Stimulated activated CD4-positive, alpha-beta T cell treated with anti-CD3 and anti-CD28 coated beads, Interleukin-4, amount 100 ng/mL, for 24 hours (primary cell): ENCODE measurements around the gene ENTPD2.

Experiments used
- DNase-seq: peaks from one replicate; pipeline ENCODE4 v3.0.0-alpha.2; 2020

ENTPD2 gene

DNA sequence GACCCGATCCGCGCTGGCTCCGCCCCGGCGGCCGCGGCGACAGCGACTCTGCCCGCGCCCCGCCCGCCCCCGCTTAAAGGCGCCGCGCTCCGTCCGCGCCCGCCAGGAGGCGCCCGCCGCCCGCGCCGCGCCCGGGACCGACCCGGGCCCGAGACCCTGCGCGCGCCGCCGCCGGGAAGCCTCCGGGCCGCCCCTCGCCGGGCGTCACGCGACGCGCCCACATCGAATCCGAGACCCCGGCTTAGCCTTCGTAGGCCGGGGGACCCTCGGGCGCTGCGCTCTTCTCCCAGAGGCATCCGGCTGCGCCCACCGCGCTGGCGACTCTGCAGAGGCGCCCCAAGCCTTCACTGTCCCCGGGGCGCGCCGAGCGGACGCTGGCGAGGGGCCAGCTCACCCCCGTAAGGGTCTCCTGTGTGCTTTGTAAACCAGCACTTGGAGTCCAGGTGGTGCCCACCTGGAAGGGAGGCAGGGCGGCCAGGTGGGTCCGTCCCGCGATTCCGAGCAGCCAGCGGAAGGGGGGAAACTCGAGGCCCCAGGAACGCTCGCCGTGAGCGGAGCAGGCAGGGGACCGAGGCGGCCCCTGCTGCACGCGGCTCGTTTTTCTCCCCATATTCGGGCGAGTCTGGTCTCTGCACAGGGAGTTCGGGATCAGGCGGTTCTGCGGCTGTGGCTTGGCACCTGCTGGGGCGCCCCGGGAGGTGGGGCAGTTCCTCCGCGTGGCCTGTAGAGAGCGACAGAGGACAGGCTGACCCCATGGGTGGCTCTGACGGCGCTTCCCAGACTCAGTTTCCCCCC is 25.4 kb downstream of the ENTPD2 start:
- DNase-seq: peak; percentile 65

DNA sequence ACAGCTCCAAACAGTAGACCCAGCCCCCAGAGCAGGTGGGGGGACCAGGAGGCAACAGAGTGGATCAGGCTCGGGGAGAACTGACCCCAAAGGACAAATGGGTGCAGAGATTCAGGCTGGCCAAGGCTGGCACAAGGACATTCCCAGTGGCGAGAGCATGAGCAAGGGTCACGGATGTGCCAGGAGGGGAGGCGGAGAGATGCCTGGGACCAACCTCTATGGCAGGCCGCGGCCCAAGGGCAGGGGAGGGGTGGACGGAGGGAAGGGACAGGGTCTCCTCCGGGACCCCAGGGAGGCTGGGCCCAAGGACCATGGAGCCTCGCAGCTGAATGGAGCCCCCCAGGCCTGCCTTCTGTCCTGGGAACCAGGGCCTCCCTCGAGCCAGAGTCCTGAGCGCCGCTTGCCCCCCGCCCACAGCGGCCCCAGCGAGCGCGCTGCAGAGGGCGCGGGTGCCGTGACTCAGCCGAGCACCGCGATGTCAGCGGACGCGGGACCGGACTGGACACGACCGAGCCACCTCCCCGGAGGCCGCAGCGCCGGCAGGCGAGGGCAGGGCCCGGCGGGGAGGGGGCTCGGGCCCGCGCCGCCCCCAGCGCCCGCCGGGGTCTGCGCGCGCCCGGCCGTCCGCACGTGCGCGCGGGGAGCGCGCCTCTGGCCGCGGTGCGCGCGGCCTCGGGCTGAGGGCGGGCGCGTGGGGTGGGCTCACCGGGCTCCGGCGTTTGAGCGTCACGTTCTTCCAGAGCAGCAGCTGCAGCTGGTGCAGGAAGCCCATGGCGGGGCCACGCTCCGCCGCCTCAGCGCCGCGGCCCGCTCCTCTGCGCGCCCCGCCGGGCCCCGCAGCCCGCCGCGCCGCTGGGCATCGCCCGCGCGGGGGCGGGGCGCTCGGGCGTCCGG is 26.2 kb downstream of the ENTPD2 start, which contains the start of gene ABCA2:
ABCA2 (minus strand) TSS at position 869 of the 894 bp plus-strand sequence; CDS start at position 772, 97 bp downstream.
- DNase-seq: no peak

DNA sequence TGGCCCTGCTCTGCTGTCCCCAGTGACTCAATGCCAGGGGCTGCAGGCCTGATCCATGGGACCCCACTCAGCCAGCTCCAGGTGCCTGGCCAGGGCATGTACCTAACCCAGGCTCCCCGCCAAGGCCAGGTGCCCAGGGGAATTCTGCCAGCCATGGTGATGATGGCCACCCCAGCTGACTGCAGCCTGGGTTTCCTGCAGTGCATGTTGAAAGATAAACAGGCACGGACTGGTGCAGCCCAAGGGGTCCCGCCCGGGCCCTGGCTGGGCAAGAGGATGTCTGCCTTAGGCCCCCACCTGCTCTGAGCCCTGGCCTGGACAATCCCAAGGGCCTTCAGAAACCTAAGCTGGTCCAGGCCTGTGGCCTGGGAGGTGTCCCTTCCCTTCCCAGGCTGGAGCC is 27.0 kb downstream of the ENTPD2 start:
- DNase-seq: no peak

DNA sequence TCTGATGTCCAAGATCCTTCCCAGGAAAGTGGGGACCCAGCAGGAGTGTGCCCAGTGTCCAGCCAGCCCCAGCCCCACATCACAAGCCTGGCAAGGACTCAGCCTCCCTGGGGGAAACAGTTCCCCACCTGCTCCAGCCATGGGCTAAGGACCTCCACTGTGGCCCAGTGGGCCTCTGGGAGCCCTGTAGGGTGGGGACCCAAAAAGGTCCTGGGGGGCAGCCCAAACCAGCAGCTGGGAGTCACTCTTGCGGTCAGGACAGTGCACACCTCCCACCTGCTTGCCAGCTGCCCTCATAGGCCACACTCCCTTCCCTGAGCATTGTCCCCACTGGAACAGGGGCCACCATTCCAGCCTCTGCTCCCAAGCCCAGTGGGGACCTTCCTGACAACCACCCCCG is 27.5 kb downstream of the ENTPD2 start:
- DNase-seq: no peak

DNA sequence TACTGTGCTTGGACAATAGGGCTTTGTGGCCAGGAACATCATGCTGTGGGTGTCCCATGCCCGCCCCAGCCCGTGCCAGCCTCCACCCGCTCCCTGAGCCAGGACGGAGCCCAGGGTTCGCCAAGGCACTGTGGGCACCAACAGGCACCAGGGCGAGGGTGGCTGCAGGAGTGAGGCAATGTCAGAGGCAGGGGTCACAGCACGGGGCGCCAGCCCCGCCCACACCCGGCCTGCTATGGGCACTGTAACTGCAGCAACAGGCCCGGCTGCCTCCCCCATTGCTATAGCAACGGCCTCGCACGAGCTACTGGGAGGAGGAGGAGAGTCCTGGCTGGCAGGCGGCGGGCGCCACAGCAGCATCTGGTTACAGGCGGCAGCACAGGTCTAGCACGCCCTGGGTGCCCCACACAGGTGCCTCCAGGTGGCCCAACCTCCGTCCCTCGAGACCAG is 28.3 kb downstream of the ENTPD2 start:
- DNase-seq: no peak

DNA sequence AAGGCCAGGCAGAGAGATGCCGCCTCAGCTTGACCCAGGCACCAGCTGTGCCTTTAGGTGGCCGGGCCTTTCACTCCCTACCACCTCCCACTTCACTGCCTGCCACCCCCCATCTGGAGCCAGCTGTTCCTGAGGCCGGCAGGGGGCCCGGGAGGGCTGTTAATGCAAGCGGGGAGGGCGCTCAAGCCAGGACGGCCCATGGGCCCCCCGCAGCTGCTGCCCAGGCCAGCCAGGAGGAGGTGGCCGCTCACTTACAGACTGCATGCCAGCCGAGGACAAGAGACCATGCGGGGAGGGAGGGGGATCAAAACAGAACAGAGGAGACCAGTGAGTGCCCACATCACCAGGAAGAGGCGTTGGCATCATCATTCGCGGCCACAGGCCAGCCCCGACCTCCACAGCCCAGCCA is 30.3 kb downstream of the ENTPD2 start:
- no peak for DNase-seq

DNA sequence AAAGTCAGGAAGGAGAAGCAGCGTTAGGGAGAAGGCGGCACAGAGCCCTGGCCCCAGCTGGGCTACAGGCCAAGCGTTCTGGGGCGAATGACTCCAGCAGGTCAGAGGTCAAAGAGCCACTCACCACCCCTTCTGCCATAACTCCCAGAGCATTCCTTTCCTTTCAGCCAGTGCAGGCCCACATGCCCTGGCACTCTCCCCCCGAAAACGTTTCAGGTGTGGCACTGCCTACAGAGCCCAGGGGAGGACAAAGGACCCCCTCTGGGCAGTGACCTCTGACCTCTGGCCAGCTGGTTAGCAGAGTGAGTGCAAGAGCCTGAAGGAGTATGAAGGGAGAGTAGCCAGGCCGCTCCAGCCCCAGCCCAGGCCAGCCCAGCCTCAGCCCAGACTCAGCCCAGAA is 30.7 kb downstream of the ENTPD2 start:
- no peak for DNase-seq

DNA sequence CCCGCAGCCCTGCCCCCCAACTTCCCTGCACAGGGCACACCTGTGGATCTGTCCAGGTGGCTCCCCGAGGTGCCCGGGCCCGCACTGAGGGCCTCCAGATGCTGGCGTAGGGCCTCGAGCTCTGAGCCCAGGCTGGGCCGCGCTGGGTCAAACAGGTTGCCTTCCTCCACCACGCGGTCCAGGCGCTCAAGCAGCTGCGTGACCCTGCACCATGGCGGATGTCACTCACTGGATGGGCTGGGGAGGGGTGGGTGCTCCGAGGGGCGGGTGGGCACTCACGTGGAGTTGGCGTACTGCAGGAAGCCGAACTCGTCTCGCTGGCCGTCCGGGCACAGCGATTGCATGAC is 31.2 kb downstream of the ENTPD2 start:
- DNase-seq: no peak

DNA sequence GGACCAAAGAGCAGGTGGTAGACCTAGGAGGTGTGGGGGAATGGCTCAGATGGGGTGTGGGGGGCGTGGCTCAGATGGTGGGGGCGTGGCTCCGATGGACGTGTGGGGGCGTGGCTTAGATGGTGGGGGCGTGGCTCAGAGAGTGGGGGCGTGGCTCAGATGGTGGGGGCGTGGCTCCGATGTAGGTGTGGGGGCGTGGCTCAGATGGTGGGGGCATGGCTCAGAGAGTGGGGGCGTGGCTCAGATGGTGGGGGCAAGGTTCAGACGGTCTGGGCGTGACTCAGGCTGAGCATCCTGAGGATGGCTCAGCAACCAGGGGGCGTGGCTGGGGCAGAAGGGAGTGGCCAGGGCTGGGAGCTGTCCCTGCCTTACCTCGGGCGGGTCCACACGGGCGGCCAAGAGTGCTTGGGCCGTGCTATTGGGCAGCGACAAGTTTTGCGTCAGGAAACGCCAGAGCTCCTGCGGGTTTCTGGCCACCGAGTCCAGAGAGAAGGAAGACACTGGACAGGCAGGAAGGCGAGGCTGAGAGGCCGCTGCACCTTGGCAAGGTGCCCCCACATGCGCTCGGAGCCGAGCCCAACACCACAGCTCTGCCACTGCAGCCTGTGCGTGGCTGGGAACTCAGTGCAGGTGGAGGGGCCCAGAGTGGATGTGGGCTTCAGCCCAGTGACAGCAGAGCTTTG is 31.7 kb downstream of the ENTPD2 start:
- DNase-seq: peak; percentile 74

DNA sequence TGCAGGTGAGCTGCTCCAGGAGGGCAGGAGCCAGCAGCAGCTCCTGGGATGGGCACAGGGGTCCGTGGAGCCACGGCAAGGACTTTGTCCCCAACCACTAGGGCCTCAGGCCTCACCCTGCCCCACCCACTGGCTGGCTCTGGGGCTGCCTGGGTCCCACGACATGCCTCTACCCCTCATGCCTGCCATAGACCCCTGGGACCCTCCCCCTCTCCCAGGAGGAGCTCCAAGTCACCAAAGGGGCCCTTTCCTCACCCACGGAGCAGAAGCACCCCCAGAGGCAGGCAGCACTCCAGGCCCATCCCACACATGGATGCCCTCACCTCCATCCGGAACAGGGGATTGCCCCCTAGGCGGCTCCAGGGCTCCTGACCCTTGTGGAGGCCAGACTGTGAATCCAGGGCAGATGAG is 32.3 kb downstream of the ENTPD2 start:
- no peak for DNase-seq

DNA sequence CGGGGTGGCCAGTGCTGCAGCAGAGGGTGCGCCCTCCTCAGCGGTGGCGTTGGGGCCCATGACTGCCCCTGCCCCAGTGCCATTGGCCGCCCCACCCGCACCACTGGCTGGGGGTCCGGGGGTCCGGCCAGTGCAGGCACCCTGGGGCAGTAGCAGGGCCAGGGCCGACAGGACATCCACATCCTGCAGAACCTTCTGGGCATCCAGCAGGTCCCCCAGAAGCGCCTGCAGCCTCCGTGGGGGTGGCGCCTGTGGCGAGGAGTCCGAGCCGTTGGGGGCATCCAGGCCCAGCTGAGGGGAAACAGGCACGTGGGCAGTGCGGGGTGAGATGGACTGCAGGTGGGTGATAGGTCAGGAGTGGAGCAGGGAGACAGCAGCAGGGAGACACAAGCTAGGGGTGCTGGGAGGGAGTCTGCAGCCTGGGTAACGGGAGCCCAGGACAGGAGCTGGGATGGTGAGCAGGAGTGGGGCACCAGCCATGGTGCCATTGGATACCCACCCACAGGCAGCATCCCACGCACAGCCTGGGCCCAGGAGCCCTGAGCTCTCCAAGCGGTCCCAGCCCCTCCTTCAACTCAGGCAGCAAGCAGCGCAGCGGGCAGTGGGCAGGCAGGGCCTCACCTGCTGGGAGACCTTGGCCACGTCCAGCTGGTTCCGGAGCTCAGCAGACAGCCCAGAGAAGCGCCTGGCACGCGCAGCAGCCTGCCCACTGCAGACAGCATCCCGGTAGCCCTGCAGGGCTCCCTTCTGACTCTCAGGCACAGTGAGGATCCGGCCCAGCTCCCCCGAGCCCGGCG is 32.9 kb downstream of the ENTPD2 start:
- no peak for DNase-seq

DNA sequence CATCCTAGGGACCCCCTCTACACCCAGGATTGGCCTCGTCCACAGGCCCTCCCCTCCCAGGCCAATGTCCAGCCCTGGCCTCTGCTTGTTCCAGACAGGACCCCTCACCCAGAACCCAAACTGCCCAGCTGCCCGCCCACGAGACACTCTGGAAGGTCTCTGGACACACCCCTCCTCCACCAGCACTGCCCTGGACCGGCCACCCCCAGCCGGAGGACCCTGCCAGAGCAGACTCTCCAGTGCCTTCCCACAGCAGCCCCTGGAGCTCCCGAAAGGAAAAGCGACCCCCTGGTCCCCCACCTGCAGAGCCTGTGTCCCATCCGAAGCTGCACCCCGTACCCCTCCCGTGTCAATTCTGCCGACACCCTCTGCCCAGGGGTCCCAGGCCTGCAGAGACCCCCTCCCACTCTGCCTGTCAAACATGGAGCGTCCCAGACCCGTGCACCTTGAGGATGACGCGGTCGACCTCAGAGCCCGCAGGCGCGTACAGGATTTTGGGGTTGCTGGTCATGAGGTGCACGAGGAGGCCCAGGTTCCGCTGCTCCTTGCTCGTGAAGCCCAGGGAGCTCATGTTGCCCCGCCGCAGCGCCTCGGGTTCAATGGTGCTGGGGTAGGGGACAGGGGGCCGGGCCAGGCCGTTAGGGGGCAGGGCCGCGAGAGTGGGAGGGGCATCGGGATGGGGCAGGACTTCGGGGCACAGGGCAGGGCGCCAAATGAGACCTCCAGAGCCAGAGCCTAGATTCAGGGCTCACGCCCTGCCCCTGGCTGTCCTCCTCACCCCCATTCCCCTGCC is 33.8 kb downstream of the ENTPD2 start:
- DNase-seq: no peak

DNA sequence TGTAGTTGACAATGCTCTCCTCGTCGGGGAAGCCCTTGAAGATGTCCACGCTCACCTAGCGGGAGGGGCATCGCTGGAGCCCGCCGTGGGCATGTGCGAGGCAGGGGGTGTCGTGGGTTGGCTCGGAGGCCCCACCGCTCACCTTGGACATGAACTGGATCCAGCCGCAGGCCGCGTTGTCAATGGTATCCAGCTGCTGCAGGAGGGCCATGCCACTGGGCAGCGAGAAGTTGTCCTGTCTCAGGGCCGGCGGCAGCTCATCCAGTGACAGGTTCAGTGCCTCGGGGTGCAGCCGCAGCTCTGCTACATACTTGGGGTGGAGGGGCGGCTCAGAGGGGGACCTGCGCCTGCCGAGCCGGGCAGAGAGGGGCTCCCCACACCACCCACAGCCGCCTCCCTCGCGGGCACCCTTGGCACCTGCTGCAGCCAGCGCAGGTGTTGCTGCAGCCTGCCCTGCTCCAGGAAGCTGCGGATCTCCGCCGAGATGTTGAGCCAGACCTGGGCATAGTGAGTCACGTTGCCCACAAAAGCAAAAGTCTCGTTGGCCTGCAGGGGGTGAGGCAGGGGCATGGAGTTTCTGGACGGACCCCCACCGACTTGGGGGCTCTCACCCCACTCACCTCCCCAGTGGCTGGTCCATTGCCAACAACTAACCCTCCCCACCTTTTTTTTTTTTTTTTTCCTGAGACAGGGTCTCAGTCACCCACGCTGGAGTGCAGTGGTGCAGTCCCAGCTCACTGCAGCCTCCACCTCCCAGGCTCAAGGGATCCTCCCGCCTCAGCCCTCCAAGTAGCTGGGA is 34.9 kb downstream of the ENTPD2 start:
- DNase-seq: no peak

DNA sequence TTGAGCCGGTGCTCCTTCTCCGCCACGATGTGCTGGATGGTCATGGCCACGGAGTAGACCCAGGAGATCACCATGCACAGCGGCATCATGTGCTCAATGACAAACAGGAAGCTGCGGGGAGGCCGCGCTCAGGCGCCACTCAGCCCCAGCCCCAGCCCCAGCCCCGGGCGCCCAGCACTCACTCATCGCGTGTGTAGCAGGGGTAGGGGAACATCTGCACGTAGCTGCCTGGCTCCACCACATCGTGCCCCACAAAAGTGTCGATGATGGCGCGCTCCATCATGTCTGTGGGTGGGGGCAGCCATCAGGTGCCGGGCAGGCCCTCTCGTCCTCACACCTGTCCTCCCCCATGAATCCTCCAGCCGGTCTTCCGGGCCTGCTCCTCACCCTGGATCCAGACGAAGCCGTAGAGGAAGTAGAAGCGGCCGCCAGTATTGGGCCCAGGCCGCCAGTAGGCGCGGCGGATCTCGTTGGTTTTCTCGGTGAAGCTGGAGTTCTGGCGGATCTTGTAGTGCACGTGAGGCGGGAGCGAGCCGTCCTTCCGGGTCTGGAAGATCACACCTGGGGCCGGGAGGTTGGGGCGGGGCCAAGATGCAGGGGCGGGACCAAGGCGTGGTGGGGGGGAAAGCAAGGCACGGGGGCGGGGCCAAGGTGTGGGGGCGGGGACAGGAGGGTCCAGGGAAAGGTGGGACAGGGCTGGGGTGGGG is 35.9 kb downstream of the ENTPD2 start:
- no peak for DNase-seq

DNA sequence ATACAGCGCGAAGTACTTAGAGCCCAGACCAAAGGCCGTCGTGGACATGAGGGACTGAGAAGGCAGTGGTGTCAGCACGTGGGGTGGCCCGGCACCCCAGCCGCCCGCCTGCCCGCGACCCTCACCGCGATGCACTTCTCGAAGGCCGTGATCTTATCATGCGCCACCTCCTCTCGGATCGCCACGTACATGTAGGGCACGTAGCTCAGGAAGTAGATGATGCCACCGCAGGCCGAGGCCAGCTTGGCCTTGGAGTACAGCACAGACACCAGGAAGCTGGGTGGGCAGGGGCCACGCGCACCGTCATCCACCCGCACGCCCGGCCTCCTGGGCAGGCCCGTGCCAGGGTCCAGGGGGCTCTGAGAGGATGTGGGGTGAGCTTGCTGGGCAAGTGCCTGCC is 36.8 kb downstream of the ENTPD2 start:
- DNase-seq: no peak

DNA sequence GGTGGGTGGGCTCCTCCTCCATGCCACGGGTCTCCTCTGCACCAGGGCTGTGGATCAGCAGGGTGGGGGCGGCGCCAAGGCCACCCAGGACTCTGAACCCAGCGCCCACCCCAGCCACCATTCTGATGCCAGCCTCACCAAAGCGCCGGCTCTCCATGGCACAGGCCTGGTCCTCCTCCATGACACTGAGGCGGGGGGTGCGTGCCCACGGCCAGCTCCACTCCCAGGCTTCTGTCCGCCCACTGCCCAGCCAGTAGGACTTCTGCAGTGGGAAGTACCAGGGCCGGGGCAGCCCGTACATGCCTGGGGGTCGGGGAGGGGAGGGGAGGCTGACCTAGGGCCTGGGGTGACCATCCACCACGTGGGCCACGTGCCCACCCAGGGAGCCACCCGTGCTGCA is 37.4 kb downstream of the ENTPD2 start:
- DNase-seq: no peak

DNA sequence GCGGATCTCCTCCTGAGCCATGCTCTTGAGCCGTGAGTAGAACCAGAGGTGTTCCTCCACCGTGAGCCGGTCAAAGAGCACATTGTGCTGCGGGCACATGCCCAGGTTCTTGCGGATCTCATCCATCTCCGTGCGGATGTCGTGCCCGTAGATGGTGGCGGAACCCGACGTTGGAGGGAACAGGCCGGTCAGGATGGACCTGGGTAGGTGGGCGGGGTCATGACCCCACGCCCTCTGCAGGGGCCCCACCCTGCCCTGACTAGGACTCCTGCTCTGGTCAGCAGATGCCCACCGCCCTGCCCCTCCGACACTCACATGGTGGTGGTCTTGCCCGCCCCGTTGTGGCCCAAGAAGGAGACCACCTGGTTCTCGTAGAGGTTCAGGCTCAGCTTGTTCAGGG is 37.9 kb downstream of the ENTPD2 start:
- no peak for DNase-seq

DNA sequence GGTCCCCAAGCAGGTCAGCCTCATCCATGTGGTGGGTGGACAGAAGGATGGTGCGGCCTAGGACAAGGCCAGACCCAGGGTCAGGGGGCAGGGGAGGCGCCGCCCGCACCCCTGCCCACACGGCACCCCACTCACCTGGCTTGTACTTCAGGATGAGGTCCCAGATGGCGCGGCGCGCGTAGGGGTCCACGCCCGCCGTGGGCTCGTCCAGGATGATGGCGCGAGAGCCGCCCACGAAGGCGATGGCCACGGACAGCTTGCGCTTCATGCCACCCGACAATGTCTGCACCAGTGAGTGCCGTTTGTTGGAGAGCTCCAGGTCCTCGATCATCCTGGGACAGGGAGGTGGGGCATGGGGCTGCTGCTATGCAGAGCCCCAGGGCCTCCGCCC is 38.3 kb downstream of the ENTPD2 start:
- DNase-seq: no peak

DNA sequence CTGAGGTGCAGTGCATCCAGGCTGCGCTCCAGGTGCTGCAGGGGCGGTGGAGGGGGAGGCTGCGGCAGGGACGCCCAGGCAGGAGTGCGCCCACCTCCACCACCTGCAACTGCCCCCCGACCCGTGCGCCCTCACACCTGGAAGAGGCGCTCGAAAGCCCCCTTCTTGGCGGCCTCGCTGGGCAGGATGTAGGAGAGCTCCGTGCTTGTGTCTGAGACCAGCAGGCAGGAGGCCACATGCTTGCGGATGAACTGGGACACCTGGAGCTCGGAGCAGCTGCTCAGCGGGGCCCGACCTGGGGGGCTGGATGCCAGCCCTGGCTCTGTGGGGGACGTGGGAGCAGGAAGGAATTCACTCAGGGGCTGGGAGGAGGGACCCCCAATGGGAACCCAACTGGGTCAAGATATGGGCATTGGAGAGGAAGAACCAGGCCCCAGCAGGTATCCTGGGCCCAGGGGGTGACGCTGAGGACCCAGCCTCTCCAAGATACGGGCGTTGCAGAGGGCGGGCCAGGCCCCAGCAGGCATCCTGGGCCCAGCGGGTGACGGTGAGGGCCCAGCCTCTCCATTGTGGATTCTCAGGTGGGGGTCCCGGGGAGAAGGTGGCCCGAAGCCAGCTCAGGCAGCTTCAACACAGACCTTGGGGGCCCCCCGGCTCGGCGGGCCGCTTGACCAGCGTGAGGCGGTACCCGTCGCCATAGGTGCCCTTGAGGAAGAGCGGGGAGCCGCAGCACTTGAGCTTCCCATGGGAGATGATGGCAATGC is 38.9 kb downstream of the ENTPD2 start:
- DNase-seq: no peak
